ENCODE results near the gene MYH15.

The MYH15 gene

DNA sequence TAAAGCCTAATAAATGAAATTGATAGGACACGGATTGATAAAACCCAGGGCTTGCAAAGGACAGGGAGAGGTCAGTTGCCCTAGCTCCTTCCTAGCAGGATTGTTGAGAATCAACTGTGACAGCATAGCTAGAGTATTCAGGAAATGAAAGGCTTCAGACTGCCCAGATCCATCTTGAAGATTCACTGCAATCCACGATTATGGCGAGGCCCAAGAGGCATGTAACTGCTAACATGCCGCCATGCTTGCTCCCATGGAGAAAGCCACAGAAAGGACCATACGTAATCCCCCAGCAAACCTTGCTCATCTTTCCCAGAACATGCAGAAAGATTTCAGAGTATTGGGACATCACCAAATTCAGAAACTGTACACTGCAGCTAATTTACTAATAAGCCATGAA lies 41.3 kb downstream of the MYH15 start:
- no peak for FAIRE-seq

- no peak for FAIRE-seq
These were observed 41.8 kb downstream of the MYH15 start for GRCh38 chr3:108468577-108468976.

DNA sequence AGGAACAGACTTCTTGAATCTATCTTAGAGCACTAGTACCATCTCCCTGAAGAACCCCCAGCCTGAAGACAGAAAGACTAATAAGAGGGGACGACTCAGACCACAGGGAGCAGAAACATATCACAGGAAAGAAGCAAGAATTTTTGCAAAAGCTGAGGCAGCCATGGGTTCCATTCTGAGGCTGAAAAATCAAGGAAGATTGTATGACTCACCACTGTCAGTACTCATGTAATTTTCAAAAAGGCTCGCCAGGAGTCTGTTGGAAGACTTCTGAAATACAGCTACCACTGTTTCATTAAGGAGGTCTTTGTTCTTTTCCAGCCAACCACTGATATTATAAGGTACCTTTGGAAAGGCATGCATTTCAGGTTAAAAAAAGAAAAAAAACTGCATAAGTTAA lies 47.5 kb downstream of the MYH15 start:
- no peak for FAIRE-seq

- no peak for FAIRE-seq
These were observed 48.7 kb downstream of the MYH15 start for GRCh38 chr3:108461661-108462111.

- FAIRE-seq = no peak
These were observed 51.2 kb downstream of the MYH15 start for GRCh38 chr3:108459225-108459624.

- no peak for FAIRE-seq
These were observed 55.1 kb downstream of the MYH15 start for GRCh38 chr3:108455212-108455705.

DNA sequence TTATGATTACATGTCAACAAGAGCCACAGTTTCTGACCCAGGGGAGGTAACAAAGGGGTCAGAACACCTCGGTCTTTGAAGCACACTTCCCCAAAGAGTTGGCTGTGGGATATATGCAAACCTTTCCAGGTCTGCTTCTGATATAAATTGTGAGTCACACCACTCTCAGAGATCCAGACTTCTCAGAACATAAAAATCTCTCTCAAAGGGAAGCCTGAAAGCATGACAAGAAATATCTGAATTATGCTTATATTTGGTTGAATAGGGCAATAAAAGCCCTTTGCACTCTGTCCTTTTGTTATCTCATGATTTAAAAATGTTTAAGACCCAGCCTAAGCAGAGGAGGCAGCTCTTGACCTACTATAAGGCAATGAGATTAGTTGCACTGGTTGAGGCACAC lies 56.8 kb downstream of the MYH15 start:
- no peak for FAIRE-seq

- no peak for FAIRE-seq
These were observed 60.0 kb downstream of the MYH15 start for GRCh38 chr3:108450444-108450843.

DNA sequence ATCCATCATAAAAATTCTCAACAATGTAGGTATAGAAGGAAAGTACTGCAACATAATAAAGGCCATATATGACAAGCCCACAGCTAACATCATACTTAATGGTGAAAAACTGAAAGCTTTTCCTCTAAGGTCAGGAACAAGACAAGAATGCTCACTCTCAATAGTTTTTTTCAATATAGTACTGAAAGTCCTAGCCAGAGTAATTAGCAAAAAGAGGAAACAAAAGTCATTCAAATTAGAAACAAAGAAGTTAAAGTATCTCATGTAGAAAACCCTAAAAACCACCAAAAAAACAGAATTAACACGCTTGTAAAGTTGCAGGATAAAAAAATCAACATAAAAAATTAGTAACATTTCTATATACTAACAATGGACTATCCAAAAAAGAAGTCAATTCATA lies 61.8 kb downstream of the MYH15 start:
- no peak for FAIRE-seq

DNA sequence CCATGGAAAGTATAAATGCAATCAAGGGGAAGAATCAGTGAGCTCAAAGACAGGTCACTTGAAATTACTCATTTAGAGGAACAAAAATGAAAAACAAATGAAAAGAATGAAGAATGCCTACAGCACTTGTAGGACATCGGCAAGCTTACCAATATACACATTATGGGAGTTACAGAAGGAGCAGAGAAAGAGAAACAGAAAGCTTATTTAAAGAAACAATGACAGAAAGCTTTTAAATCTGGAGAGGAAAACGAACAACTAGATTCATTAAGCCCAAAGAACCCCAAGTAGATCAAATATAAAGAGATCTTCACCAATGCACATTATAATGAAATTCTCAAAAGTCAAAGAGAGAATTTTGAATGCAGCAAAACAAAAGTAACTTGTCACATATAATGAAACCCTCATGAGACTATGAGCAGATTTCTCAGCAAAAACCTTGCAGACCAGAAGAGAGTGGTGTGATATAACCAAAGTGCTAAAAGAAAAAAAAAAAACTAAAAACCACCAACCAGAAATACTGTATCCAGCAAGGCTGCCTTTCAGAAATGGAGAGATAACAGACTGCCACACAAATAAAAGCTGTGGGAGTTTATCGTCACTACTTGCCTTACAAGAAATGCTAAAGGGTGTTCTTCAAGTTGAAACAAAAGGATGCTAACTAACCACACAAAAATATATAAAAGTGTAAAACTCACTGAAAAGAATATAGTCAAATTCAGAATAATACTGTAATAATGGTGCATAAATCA lies 63.1 kb downstream of the MYH15 start:
- FAIRE-seq = no peak

DNA sequence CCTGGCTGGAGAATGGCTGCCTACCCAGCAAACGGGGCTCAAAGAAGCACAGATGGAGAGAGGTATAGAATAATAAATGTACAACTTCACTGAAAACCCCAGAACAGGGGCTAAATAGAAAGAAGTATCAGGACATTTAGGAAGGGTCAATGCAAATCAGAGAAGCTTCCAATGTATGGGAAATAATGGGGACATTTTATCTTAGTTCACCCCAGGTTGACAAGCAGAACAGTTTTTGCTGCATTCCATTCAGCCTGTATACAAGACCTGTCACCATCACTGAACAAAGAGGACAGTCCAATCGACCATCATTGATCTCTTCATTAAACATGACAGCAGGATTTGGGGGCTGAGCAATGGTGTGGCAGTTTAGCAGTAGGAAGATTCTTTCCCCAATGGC lies 68.1 kb downstream of the MYH15 start:
- FAIRE-seq = no peak

- no peak for FAIRE-seq
These were observed 68.9 kb downstream of the MYH15 start for GRCh38 chr3:108441518-108441917.

DNA sequence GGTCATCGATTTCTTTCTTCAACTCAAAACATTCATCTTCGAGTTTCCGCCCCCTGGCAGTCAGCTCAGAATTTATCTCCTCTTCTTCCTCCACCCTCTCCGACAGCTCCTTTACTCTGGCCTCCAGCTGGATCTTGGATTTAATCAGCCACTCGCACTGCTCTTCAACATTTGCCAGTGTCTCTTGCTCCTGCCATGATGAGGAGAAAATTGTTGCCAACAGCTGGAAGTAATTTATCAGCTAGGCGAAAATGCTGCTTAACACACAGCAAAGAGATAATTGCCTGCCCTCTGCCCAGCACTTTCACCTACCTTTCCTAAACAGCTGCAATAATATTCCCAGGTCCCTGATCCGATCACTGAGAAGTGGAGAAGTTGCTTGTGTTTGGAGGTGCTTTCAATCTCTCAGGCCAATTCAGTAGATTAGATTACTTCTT lies 69.3 kb downstream of the MYH15 start:
- peak; percentile 5 for FAIRE-seq

DNA sequence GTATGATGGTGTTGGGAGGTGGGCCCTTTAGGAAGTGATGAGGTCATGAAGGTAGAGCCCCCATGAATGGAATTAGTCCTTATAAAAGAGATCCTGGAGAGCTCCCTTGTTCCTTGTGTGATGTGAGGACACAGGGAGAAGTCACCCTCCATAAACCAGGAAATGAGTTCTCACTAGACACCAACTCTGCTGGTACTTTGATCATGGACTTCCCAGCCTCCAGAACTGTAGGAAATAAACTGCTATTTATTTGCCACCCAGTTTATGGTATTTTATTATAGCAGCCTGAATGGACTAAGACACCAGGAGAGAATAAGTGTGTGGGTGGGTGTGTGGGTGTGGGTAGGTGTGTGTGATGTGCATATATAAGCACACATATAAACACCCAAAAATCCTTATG lies 71.9 kb downstream of the MYH15 start:
- FAIRE-seq = no peak

- FAIRE-seq = no peak
These were observed 73.0 kb downstream of the MYH15 start for GRCh38 chr3:108437439-108437838.

DNA sequence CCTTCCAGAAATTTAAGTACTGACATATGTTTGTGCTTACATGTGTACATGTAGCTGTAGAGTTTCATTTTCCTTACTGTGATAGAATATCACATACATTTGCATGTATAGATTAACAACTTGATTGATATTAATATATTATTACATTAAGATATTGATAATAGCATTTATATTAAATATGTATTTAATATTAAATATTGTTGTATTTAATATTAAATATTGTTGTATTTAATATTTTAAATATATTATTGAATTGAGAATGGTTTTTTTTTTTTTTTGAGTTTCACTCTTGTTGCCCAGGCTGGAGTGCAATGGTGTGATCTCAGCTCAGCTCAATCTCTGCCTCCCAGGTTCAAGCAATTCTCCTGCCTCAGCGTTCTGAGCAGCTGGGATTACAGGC lies 76.5 kb downstream of the MYH15 start:
- FAIRE-seq = no peak

DNA sequence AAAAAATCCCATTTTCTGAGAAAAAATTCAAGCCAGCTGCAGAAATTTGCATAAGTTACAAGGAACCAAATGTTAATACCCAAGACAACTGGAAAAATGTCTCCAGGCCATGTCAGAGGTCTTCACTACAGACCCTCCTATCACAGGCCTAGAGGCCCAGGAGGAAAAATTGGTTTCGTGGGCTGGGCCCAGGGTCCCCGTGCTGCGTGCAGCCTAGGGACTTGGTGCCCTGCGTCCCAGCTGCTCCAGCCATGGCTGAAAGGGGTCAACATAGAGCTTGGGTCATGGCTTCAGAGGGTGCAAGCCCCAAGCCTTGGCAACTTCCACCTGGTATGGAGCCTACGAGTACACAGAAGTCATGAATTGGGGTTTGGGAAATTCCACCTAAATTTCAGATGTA lies 78.0 kb downstream of the MYH15 start:
- FAIRE-seq = no peak

DNA sequence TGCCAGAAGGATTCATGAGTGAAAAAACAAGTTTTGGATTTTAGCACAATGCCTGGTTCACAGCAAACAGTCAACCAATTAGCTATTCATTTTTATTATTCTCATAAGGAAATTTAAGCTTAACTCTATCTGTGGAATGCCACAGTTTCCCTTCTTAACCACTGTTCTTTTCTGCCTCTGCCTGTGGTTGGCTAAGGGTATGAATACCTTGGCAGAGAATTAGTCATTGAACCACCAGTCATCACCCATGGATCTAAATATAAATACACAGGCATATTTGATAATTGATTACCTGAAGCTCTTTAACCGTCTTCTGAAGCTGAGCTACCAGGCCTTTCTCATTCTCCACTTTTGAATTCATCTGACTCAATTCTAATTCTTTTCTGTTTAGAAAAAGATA lies 79.9 kb downstream of the MYH15 start:
- FAIRE-seq = no peak

GRCh38 chr3:108428586-108428985 lies 81.8 kb downstream of the MYH15 start:
- no peak for FAIRE-seq

GRCh38 chr3:108420926-108421325 lies 89.5 kb downstream of the MYH15 start:
- no peak for FAIRE-seq

DNA sequence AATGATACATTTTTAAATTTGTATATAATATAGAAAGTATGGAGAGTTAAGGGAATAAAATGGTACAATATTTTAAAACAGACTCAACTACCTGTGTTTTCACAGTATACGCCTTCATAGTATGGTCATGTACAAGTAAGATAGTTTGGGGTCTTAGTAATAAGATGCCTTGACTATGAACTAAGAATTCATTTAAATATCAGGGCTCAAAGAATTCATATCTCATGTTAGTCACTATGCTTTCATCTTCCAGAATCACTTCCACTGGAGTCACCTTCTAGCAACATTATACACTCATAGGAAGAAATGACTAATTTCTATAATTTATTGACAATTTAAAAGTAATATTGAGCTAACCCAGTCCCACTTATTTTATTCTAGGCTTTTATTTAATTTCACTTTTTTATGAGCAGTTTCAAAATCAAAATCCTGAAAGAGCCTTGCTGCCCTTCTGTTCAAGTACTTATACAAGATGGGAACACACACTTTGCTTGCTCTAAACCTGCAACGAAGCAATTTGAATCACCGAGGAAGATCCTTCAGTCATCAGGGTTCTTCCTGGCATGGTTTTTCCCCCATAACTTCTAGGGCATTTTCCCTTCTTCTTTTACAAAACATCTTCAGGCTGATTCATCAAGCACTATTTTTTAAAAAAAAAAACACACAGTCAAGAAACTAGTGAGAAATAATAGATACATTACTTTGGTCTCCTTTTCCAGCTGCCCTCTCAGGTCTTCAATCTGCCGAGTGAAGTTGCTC lies 94.1 kb downstream of the MYH15 start:
- FAIRE-seq = no peak

- no peak for FAIRE-seq
These were observed 94.7 kb downstream of the MYH15 start for GRCh38 chr3:108415661-108416060.

- FAIRE-seq = no peak
These were observed 96.4 kb downstream of the MYH15 start for GRCh38 chr3:108414007-108414406.

GRCh38 chr3:108412121-108412750 lies 98.2 kb downstream of the MYH15 start:
- FAIRE-seq = no peak
